ENCODE results near the gene SEC24D. TPM values are rescaled to one million over a fixed set of nuclear protein-coding genes. Genes with fewer than 3 reads are reported as not detected.

SEC24D gene
- total and polyA plus RNA-seq, 4 donors = 11.4 to 77.2 (median 52.0) TPM

GRCh38 chr4:118866442-118866841 is 30.5 kb upstream of the SEC24D start:
- Histone ChIP-seq H3K27ac (ENCODE audit: low read depth in 1 of 2, low read length in 1 of 2) (no peak overlapping the region), H3K36me3 (ENCODE audit: control insufficient read depth in 4 of 4, insufficient read depth in 4 of 4, low read length in 4 of 4) (no peaks in the 10 kb centered on the region), H3K27me3 (ENCODE audit: control insufficient read depth in 3 of 3, insufficient read depth in 3 of 3, low read length in 2 of 3) (no peaks in the 10 kb centered on the region), H3K9me3 (ENCODE audit: control insufficient read depth in 4 of 4, insufficient read depth in 3 of 4, low read length in 3 of 4) (no peaks in the 10 kb centered on the region), H3K4me1 (ENCODE audit: control insufficient read depth in 5 of 5, insufficient read depth in 5 of 5, low read length in 5 of 5) (peaks cover 0 to 5% (median 0%) of the 10 kb centered on the region in 5 donors), H3K4me3 (no peak overlapping the region), H3K9ac (ENCODE audit: insufficient read depth in 1 of 2, low read length in 2 of 2) (no peak overlapping the region)
- no peak for TF ChIP-seq CTCF (IDR thresholded peaks at IDR 0.05; ENCODE audit: control extremely low read depth, extremely low read depth)
- ATAC-seq (ENCODE audit: insufficient read depth, low FRiP score) (no peak), DNase-seq (no peak)
- WGBS, 2 donors = 63 to 77% methylated on average over 1 of the region's 1 CpG

GRCh38 chr4:118865091-118865708 is 29.3 kb upstream of the SEC24D start:
- Histone ChIP-seq H3K4me3 (no peak overlapping the region), H3K9me3 (ENCODE audit: control insufficient read depth in 4 of 4, insufficient read depth in 3 of 4, low read length in 3 of 4) (no peaks in the 10 kb centered on the region), H3K36me3 (ENCODE audit: control insufficient read depth in 4 of 4, insufficient read depth in 4 of 4, low read length in 4 of 4) (no peaks in the 10 kb centered on the region), H3K4me1 (ENCODE audit: control insufficient read depth in 5 of 5, insufficient read depth in 5 of 5, low read length in 5 of 5) (peaks cover 0 to 5% (median 0%) of the 10 kb centered on the region in 5 donors), H3K9ac (ENCODE audit: insufficient read depth in 1 of 2, low read length in 2 of 2) (no peak overlapping the region), H3K27ac (ENCODE audit: low read depth in 1 of 2, low read length in 1 of 2) (no peak overlapping the region), H3K27me3 (ENCODE audit: control insufficient read depth in 3 of 3, insufficient read depth in 3 of 3, low read length in 2 of 3) (no peaks in the 10 kb centered on the region)
- ATAC-seq (ENCODE audit: insufficient read depth, low FRiP score) = peak; percentile 83
- peak; percentile 32 to 64 (median 55) for DNase-seq
- 17 to 22% methylated on average over 5 of the region's 5 CpGs for WGBS, 2 donors
- TF ChIP-seq CTCF (IDR thresholded peaks at IDR 0.05; ENCODE audit: control extremely low read depth, extremely low read depth) = peak; percentile 25

DNA sequence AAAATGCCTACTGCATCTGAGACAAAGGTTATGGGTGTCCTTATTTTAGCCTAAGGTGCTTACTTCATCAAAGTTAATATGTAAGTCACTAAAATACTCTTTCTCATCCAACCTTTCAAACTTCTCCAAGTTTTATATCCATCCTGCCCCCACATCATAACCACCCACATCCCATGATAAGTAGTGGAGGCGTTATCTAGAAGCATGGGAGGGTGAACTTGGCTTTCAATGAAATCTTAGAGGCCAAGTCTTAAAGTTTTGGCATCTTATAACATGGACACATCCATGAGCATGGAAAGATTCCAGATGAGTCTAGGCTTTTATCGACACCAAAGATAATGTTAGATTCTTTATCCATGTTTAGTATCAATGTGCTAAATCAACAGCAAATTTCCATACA is 22.9 kb upstream of the SEC24D start:
- Histone ChIP-seq H3K4me1 (ENCODE audit: control insufficient read depth in 5 of 5, insufficient read depth in 5 of 5, low read length in 5 of 5) (no peaks in the 10 kb centered on the region), H3K4me3 (no peak overlapping the region), H3K27ac (ENCODE audit: low read depth in 1 of 2, low read length in 1 of 2) (no peak overlapping the region), H3K36me3 (ENCODE audit: control insufficient read depth in 4 of 4, insufficient read depth in 4 of 4, low read length in 4 of 4) (no peaks in the 10 kb centered on the region), H3K27me3 (ENCODE audit: control insufficient read depth in 3 of 3, insufficient read depth in 3 of 3, low read length in 2 of 3) (no peaks in the 10 kb centered on the region), H3K9me3 (ENCODE audit: control insufficient read depth in 4 of 4, insufficient read depth in 3 of 4, low read length in 3 of 4) (no peaks in the 10 kb centered on the region), H3K9ac (ENCODE audit: insufficient read depth in 1 of 2, low read length in 2 of 2) (no peak overlapping the region)
- TF ChIP-seq CTCF (IDR thresholded peaks at IDR 0.05; ENCODE audit: control extremely low read depth, extremely low read depth) = no peak
- 85 to 92% methylated on average over 2 of the region's 2 CpGs for WGBS, 2 donors
- no peak for ATAC-seq (ENCODE audit: insufficient read depth, low FRiP score)
- no peak for DNase-seq

DNA sequence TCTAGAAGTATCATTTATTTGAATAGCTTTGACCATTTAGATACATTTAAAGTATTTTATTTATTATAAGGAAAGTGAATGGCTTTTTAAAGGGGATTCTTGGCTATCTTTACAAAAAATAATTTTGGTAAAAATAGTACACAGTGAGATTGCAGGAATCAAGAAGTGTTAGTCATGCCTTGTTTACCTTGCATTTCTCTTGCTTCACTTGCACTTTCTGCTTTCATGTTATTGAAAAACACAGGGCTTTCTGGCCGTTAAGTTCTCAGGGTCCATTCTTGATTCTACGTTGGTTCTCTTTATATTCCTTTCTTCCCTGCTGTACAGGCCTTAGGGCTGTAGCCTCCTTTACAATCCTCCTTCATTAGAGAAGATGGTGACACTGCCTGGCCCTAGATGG is 21.8 kb upstream of the SEC24D start:
- Histone ChIP-seq H3K4me1 (ENCODE audit: control insufficient read depth in 5 of 5, insufficient read depth in 5 of 5, low read length in 5 of 5) (no peaks in the 10 kb centered on the region), H3K36me3 (ENCODE audit: control insufficient read depth in 4 of 4, insufficient read depth in 4 of 4, low read length in 4 of 4) (no peaks in the 10 kb centered on the region), H3K9me3 (ENCODE audit: control insufficient read depth in 4 of 4, insufficient read depth in 3 of 4, low read length in 3 of 4) (no peaks in the 10 kb centered on the region), H3K4me3 (no peak overlapping the region), H3K9ac (ENCODE audit: insufficient read depth in 1 of 2, low read length in 2 of 2) (no peak overlapping the region), H3K27me3 (ENCODE audit: control insufficient read depth in 3 of 3, insufficient read depth in 3 of 3, low read length in 2 of 3) (no peaks in the 10 kb centered on the region), H3K27ac (ENCODE audit: low read depth in 1 of 2, low read length in 1 of 2) (no peak overlapping the region)
- no peak for ATAC-seq (ENCODE audit: insufficient read depth, low FRiP score)
- no peak for TF ChIP-seq CTCF (IDR thresholded peaks at IDR 0.05; ENCODE audit: control extremely low read depth, extremely low read depth)
- no peak for DNase-seq
- 86 to 93% methylated on average over 2 of the region's 2 CpGs for WGBS, 2 donors
